H54 (cell line): Measurements from ENCODE around the gene IBA57.

Experiments
- DNase-seq: peaks from one replicate; pipeline ENCODE4 v3.0.0; 2011; ENCODE audit warnings: low spot score, mixed read lengths; ENCODE audit not compliant: insufficient read length
- FAIRE-seq: peaks from 3 replicates; lab custom pipeline; 2011; peaks lifted over from hg19 to GRCh38; lab: Jason Lieb, UNC
- POLR2A ChIP-seq: IDR thresholded peaks from 2 replicates; pipeline ENCODE4 v1.6.1; 2011; ENCODE audit warnings: low read depth, mild to moderate bottlenecking, low read length

Gene IBA57

GRCh38 chr1:228140724-228141225, 24.8 kb upstream of the IBA57 start:
- TF ChIP-seq POLR2A = no peak
- FAIRE-seq (no peak), DNase-seq (no peak)

DNA sequence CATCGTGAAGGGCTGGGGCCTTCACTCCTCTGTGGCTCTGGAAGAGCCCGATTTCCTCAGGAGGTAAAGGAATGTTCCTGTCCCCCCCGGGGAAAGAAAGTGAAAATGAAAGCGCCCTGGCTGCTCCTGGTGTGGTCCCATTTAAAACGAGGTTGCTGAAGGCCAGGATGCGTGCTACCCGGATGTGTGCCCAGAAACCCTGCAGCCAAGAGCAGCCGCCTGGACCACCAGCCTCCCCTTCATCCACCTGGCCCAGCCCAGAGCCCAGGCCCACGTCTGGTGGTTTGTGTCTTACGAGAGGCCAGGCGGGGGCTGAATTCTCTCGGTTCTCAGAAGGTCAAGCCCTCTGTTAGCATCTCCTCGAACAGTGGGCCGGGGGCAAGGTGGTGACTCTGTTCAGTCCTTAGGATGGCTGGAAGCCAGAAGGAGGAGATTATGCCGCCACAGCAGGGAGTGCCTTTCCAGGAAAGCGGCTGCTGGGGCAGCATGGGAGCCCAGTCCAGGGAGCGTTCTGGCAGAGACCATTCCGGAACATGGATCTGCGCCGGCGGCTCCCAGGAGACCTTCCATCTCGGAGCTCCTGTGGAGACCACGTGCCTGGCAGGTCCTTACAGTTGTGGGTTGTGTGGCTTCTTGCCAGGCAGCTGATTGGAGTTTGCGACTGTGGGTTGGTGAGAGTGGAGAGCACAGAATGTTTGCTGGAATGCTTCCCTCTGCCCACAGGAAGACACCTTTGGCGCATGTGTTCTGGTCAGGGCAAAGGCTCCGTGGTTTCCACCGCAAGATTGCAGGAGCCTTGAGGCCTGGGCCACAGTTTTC, 24.2 kb upstream of the IBA57 start:
- no peak for FAIRE-seq
- TF ChIP-seq POLR2A = no peak
- no peak for DNase-seq

GRCh38 chr1:228142155-228142691, 23.4 kb upstream of the IBA57 start:
- no peak for TF ChIP-seq POLR2A
- no peak for FAIRE-seq

GRCh38 chr1:228142701-228143136, 22.9 kb upstream of the IBA57 start:
- no peak for DNase-seq
- no peak for FAIRE-seq
- TF ChIP-seq POLR2A = no peak

More at GRCh38 chr1:228142155-228142691, 23.4 kb upstream of the IBA57 start:
- DNase-seq = no peak

DNA sequence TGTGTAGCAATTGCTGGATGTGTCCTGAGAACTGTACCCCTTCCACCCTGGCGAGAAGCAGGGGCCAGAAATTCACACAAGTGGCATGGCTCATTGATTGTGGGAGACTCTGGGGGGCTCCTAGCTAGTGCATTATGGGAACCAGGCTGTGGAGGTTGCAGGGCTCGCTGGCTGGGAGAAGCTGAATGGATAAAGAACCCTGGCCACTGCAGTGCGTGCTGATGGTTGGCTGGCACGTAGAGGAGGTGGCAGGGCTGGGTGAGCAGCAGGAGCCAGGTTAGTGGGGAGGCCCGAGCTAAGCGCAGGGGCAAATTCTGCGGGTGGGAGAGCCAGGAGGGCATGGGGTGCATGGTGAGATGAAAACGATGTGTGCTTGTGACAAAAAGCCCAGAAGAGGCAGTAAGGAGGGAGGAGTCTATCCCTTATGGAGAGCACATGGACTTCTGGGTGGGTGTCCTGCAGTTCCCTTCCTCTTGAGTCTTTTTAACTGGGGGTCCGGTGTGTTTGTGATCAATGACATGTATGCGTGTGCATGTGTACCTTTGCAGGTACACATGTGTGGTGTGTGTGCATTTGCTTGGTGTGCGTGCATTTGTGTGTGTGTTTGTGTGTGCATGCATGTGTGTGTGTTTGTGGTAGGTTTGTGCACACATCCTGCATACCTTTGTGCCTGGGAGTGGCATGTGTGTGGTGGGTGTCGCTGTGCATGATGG, 22.0 kb upstream of the IBA57 start:
- DNase-seq (no peak), FAIRE-seq (no peak)
- TF ChIP-seq POLR2A = no peak

DNA sequence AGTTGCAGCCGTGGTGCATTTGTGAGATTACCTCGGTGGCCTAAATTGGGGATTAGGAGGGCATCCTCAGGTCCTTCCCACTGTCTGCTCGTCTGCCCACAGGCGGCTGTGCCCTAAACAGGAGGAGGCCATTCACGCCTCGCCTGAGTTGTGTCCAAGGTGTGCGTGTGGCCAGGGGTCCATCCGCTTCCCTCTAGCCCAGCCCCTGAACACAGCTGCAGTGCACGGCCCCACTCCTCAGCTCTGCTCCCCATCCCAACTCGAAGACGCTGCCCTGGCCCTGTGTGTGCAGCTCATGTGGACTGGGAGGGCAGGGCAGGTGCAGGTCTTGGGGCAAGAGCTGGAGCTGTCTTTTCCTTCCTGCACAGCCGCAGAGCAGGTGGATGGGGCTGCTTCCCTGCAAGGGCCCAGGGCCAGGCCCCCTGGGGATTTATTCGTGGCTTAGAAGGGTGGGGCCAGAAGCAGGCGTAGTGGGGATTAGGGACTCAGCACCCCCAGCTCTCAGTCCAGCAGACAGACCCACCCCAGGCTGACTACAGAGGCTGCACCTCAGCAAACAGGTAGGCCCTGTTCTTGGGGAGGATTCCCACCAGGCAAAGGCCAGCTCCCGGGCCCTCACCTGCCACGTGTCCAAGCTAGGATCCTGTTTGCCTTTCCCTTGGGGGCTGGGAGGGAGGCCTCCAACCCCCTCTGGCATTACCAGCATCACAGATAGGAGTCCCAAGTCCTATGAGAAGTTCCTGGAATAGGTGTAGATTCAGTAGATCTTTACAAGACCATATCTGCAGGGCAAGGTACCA, 21.2 kb upstream of the IBA57 start:
- DNase-seq (no peak), FAIRE-seq (no peak)
- TF ChIP-seq POLR2A = no peak

DNA sequence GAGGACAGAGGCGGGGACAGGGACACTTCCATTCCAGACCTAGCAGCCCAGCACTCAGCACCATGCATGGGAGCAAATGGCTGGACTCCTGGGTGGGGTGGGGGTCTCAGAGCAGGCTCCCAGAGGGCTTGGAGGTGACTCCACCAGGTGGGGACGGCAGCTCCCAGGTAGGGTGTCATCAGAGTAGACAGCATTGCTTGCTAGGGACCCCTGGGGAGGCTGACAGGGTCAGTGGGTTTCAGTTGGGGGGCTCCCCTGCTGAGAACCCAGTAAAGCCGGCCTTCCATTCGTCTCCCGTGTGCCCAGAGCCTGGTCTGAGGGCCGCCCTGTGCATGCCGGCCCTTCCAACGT, 20.6 kb upstream of the IBA57 start:
- TF ChIP-seq POLR2A = no peak
- no peak for FAIRE-seq
- DNase-seq = no peak

DNA sequence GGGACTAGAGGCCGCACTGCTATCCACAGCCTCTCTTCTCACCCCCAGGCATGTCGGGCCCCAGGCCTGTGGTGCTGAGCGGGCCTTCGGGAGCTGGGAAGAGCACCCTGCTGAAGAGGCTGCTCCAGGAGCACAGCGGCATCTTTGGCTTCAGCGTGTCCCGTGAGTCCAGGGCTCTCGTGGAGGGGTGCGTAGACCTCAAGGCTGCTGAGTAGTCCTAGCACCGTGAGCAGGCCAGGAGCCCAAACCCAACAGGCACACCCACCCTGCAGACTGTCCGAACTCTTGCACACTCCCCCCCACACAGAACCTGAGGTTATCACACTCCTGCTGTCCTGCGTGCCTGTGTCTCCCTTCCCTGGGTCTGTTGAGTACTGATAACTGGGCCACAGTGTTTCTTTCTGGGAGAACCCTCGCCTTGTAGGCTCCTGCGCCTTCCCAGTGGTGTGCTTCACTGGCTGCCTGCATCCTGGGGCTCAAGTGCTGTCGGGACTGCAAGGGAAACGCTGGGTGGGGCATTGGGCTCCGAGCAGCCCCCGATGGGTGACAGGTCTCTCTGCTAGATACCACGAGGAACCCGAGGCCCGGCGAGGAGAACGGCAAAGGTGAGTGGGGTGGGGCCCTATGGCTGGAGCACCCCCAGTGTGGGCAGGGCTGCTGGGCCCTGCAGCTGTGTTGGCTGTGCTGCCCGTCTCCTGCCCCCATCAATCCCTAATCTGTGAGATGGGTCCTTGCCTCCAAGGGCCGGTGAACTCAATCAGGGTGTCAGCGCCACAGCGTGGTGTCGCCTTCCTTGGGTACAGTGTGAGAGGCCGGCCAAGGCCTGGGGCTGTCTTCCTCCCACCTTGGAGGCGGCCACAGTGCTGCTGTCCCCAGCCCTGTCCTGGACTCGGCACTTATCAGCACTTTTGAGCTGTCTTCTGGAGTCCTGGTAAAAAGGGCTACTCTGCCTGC, 19.9 kb upstream of the IBA57 start:
- FAIRE-seq (no peak), DNase-seq (no peak)
- TF ChIP-seq POLR2A = no peak

DNA sequence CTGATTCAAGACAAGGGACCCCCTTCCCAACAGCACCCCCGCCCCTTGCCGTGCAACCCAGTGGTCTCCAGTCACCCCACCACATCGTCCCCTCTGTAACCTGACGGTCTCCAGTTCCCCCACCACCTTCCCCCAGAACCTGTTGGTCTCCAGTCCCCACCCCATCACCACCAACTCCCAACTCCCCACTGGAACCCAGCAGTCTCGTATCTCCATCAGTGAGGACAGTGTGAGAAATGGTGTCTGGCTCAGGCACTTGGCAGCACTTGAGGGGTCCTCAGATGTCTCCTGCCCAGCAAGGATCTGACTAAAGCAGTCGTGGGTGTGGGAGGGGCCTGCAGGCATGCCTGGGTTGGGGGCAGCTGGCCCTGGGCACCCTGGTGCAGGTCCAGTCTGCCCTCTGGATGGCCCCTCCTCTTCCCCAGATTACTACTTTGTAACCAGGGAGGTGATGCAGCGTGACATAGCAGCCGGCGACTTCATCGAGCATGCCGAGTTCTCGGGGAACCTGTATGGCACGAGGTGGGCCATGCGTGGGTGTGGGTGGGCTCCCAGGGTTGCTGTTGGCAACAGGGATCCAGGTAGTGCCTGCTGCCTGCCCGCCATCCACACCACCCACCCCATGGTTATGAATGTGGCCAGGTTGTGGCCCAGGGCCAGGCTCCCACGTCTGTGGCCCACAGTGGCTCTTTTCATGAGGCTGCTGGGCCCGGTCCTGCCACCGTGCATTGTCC, 19.0 kb upstream of the IBA57 start:
- FAIRE-seq = no peak
- no peak for DNase-seq
- TF ChIP-seq POLR2A = no peak

DNA sequence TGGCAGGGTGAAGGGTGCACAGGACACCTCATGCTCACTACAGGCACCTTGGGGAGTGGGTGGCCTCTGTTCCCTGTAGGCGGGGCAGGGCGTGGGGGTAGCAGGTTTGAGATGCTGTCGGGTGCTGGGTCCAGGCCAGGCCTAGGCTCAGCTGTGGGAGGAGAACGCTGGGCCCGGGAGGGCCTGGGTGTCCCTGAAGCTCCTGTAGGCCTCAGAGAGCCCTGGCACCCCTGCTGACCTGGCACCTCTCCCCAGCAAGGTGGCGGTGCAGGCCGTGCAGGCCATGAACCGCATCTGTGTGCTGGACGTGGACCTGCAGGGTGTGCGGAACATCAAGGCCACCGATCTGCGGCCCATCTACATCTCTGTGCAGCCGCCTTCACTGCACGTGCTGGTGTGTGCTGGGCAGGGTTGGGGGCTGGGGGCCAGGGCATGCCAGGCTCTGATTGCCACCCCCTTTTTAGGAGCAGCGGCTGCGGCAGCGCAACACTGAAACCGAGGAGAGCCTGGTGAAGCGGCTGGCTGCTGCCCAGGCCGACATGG, 18.4 kb upstream of the IBA57 start:
- FAIRE-seq (no peak), DNase-seq (no peak)
- TF ChIP-seq POLR2A = no peak

DNA sequence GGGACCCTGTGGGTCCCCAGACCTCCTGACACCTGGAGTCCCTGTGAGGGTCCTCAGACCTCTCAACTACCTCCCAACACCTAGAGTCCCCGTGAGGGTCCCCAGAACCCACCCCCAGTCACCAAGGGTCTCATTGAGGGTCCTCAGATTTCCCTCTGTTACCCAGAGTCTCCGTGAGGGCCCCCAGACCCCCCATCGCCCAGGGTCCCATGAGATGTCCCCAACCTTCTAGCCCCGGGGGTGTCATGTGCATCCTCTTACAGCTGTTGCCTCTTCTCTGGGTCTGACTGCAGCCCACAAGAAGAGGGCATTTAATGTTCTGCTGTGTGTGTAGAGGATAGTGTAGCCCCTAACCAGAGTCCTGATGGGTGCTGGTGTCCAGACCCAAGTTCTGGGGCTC, 17.8 kb upstream of the IBA57 start:
- no peak for FAIRE-seq
- no peak for TF ChIP-seq POLR2A
- no peak for DNase-seq
